HEK293T (cell line): Measurements from ENCODE around the gene NEK6.
"Not testable (repeated sequence)": the region's sequence is repeated elsewhere in the genome, so short reads cannot be mapped to it uniquely, and the experiment has no call there.

ENCODE experiments used
- CTCF ChIA-PET: fragments of 350-600 bp; formaldehyde crosslinking; extraction: SDS; loops from one replicate; lab custom pipeline; 2021; ENCODE audit warnings: antibody characterized with exemption, inconsistent platforms; lab: Yijun Ruan, JAX
- POLR2A ChIA-PET: fragments of 350-600 bp; formaldehyde crosslinking; extraction: SDS; loops from one replicate; lab custom pipeline; 2020; ENCODE audit warnings: antibody characterized with exemption, inconsistent platforms; lab: Yijun Ruan, JAX
- DNase-seq: peaks from one replicate; pipeline ENCODE4 v3.0.0; 2012; ENCODE audit warnings: mixed read lengths; ENCODE audit errors: extremely low spot score
- ARNT ChIP-seq: fragments of 450-650 bp; IDR thresholded peaks from 2 replicates; pipeline ENCODE4 v1.6.1; 2017; ENCODE audit warnings: mild to moderate bottlenecking
- BHLHE40 ChIP-seq: fragments of 450-650 bp; IDR thresholded peaks from 2 replicates; pipeline ENCODE4 v1.6.1; 2016; ENCODE audit warnings: mild to moderate bottlenecking, moderate library complexity, borderline replicate concordance
- CTBP1 ChIP-seq: fragments of 450-650 bp; IDR thresholded peaks from 2 replicates; pipeline ENCODE4 v1.6.1; 2016; ENCODE audit warnings: borderline replicate concordance
- ELF4 ChIP-seq: fragments of 450-650 bp; IDR thresholded peaks from 2 replicates; pipeline ENCODE4 v1.6.1; 2017; ENCODE audit warnings: antibody characterized with exemption
- FOXA1 ChIP-seq: fragments of 450-650 bp; IDR thresholded peaks from 2 replicates; pipeline ENCODE4 v1.6.1; 2016; ENCODE audit warnings: mild to moderate bottlenecking
- FOXK2 ChIP-seq: fragments of 450-650 bp; IDR thresholded peaks from 2 replicates; pipeline ENCODE4 v1.6.1; 2016; ENCODE audit warnings: mild to moderate bottlenecking
- FOXM1 ChIP-seq: fragments of 450-650 bp; IDR thresholded peaks from 2 replicates; pipeline ENCODE4 v1.6.1; 2017; ENCODE audit warnings: mild to moderate bottlenecking, borderline replicate concordance
- HDGF ChIP-seq: fragments of 450-650 bp; IDR thresholded peaks from 2 replicates; pipeline ENCODE4 v1.6.1; 2017; ENCODE audit warnings: antibody characterized with exemption, borderline replicate concordance
- L3MBTL2 ChIP-seq: fragments of 450-650 bp; conservative IDR thresholded peaks from 2 replicates; pipeline ENCODE4 v1.6.1; 2016; ENCODE audit warnings: mild to moderate bottlenecking
- LEF1 ChIP-seq: fragments of 450-650 bp; IDR thresholded peaks from 2 replicates; pipeline ENCODE4 v1.6.1; 2017; ENCODE audit warnings: mild to moderate bottlenecking, borderline replicate concordance
- NFRKB ChIP-seq: fragments of 450-650 bp; IDR thresholded peaks from 2 replicates; pipeline ENCODE4 v1.6.1; 2016; ENCODE audit warnings: mild to moderate bottlenecking, moderate library complexity
- PKNOX1 ChIP-seq: fragments of 450-650 bp; IDR thresholded peaks from 2 replicates; pipeline ENCODE4 v1.6.1; 2016
- SP1 ChIP-seq: fragments of 450-650 bp; IDR thresholded peaks from 2 replicates; pipeline ENCODE4 v1.6.1; 2017
- SUZ12 ChIP-seq: fragments of 450-650 bp; IDR thresholded peaks from 2 replicates; pipeline ENCODE4 v1.6.1; 2016; ENCODE audit warnings: mild to moderate bottlenecking
- TARDBP ChIP-seq: fragments of 450-650 bp; IDR thresholded peaks from 2 replicates; pipeline ENCODE4 v1.6.1; 2016
- ZNF384 ChIP-seq: fragments of 450-650 bp; IDR thresholded peaks from 2 replicates; pipeline ENCODE4 v1.6.1; 2016

NEK6 gene

GRCh38 chr9:124248066-124248465, 9.7 kb upstream of the NEK6 start:
- DNase-seq, result no peak
- TF ChIP-seq FOXM1 (no peak), SUZ12 (no peak), CTBP1 (no peak), SP1 (no peak), PKNOX1 (no peak), FOXA1 (no peak), ELF4 (no peak), FOXK2 (no peak), LEF1 (no peak), ARNT (no peak), ZNF384 (no peak), BHLHE40 (no peak), TARDBP (no peak), NFRKB (no peak)
- ChIA-PET POLR2A (no interaction called here), CTCF (no interaction called here)

- TF ChIP-seq CTBP1, result no peak
- TF ChIP-seq SUZ12, result no peak
- no peak for TF ChIP-seq LEF1
- TF ChIP-seq ARNT, result no peak
- no peak for TF ChIP-seq FOXM1
- no peak for TF ChIP-seq FOXA1
- TF ChIP-seq BHLHE40, result no peak
- TF ChIP-seq ZNF384, result no peak
- TF ChIP-seq L3MBTL2, result no peak
- no peak for TF ChIP-seq NFRKB
- TF ChIP-seq TARDBP, result no peak
- TF ChIP-seq SP1, result no peak
- ChIA-PET POLR2A (no interaction called here), CTCF (interaction anchor here (0.6 kb wide), 1 partner anchor 119 kb away, joined by 8 read pairs; no protein-coding TSS in a partner anchor)
- no peak for DNase-seq
Observed at GRCh38 chr9:124248960-124249359, 8.8 kb upstream of the NEK6 start.

GRCh38 chr9:124251204-124251603, 6.5 kb upstream of the NEK6 start:
- CTCF ChIA-PET, result no interaction called here
- POLR2A ChIA-PET, result no interaction called here
- TF ChIP-seq L3MBTL2 (no peak), FOXK2 (no peak), SUZ12 (no peak), ZNF384 (no peak)
- DNase-seq, result no peak

- CTCF ChIA-PET, result no interaction called here
Observed at GRCh38 chr9:124251605-124252378, 6.0 kb upstream of the NEK6 start.

GRCh38 chr9:124252878-124253277, 4.9 kb upstream of the NEK6 start:
- POLR2A ChIA-PET, CTCF ChIA-PET, DNase-seq: not testable (repeated sequence)

More at GRCh38 chr9:124251605-124252378, 6.0 kb upstream of the NEK6 start:
- DNase-seq, result no peak
- POLR2A ChIA-PET, result no interaction called here
- TF ChIP-seq PKNOX1 (no peak), FOXK2 (no peak), TARDBP (no peak)

GRCh38 chr9:124254261-124254682, 3.5 kb upstream of the NEK6 start:
- CTCF ChIA-PET, result no interaction called here
- no peak for DNase-seq
- TF ChIP-seq NFRKB, result no peak
- no peak for TF ChIP-seq TARDBP
- POLR2A ChIA-PET, result no interaction called here

- ChIA-PET POLR2A (no interaction called here), CTCF (no interaction called here)
Observed at GRCh38 chr9:124255222-124255621, 2.5 kb upstream of the NEK6 start.

GRCh38 chr9:124256517-124257069, 1.2 kb upstream of the NEK6 start:
- POLR2A ChIA-PET, result no interaction called here
- CTCF ChIA-PET, result no interaction called here
- no peak for TF ChIP-seq BHLHE40
- TF ChIP-seq PKNOX1, result no peak
- TF ChIP-seq FOXK2, result no peak
- TF ChIP-seq LEF1, result no peak
- TF ChIP-seq ARNT, result no peak
- no peak for TF ChIP-seq TARDBP
- TF ChIP-seq HDGF, result no peak
- TF ChIP-seq FOXM1, result no peak
- no peak for TF ChIP-seq SUZ12
- TF ChIP-seq ZNF384, result no peak
- TF ChIP-seq SP1, result no peak
- no peak for TF ChIP-seq ELF4
- no peak for TF ChIP-seq FOXA1
- TF ChIP-seq NFRKB, result no peak
- DNase-seq, result no peak

More at GRCh38 chr9:124255222-124255621, 2.5 kb upstream of the NEK6 start:
- DNase-seq, result no peak
- TF ChIP-seq ELF4 (no peak), FOXA1 (no peak), CTBP1 (no peak), SUZ12 (no peak), NFRKB (no peak), BHLHE40 (no peak), ARNT (no peak), HDGF (no peak)
